NCI-H2196 treated with DMSO at 0.1 percent for 48 hours (cell line): ENCODE results near the gene UHRF2.

ENCODE experiments used
- DNase-seq: peaks from one replicate; lab custom pipeline; 2025; ENCODE audit not compliant: unreplicated experiment; lab: John Stamatoyannopoulos, UW

UHRF2 gene

DNA sequence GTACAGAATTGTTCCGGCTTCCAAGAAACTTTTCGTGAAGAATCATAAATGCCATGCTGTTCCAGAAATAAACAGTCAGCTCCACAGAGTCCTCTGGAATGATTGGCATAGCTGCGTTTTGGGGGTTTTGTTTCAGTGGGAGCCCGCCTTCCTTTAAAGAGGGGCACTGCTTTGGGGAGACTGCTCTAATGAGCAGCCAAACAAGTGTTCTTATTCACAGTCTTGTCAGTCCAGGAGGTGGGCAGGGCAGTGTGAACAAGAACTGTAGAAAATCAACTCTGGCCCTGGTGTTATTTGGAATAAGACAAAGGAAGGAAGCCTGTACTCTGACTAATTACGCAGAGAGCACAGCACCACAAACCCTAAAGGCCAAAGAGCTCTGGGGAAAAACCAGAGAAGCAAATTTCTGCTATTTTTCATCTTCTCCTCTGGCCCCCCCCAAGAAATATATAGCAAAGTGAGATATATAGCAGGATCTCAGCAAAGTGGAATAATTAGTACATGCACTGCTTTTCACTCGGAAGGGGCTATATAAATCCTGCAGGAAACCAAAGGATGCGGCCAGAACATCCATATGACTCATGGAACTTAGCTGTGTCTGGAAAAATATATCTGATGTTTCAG lies 139.6 kb downstream of the UHRF2 start:
- no peak for DNase-seq

DNA sequence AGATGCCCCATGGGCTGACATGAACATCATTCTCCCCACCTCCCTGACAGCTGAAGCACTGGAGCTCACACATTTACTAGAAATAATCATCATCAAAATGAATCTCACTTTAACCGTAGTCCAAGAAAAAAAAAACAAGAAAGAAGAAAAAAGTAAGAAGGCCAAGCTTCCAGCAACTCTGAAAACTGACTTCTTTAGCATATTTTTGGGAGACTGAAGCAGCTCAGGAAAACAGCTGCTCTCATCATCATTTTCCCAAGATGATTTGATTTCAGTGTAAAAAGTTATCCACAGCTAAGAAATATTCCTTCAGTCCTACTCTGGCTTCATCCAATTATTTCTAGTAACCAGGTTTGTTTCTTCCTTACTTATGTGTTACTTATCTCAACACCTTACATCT lies 140.9 kb downstream of the UHRF2 start:
- DNase-seq: no peak
